ENCODE measurements around the gene MELTF.

GRCh38 chr3:197021729-197022404 is 7.8 kb downstream of the MELTF start:
- TF ChIP-seq PATZ1 (CRISPR knock-in tag; IDR thresholded peaks at IDR 0.05; ENCODE audit: borderline replicate concordance) = no peak
- TF ChIP-seq TOX (CRISPR knock-in tag; IDR thresholded peaks at IDR 0.05; ENCODE audit: borderline replicate concordance) = no peak
- TF ChIP-seq ZFP3 (CRISPR knock-in tag; IDR thresholded peaks at IDR 0.05) = no peak
- no peak for TF ChIP-seq OSR1 (CRISPR knock-in tag; IDR thresholded peaks at IDR 0.05)
- no peak for TF ChIP-seq ZNF8 (CRISPR knock-in tag; IDR thresholded peaks at IDR 0.05)
- no peak for TF ChIP-seq ESRRG (CRISPR knock-in tag; IDR thresholded peaks at IDR 0.05)
- TF ChIP-seq BACH2 (CRISPR knock-in tag; IDR thresholded peaks at IDR 0.05; ENCODE audit: borderline replicate concordance) = no peak
- no peak for TF ChIP-seq SNAI2 (CRISPR knock-in tag; IDR thresholded peaks at IDR 0.05)
- TF ChIP-seq TCF4 (CRISPR knock-in tag; IDR thresholded peaks at IDR 0.05; ENCODE audit: borderline replicate concordance) = no peak
- no peak for TF ChIP-seq ZNF565 (CRISPR knock-in tag; conservative IDR thresholded peaks at IDR 0.05; ENCODE audit: low read depth)
- no peak for TF ChIP-seq PPARA (CRISPR knock-in tag; IDR thresholded peaks at IDR 0.05; ENCODE audit: borderline replicate concordance)
- TF ChIP-seq CSRNP3 (CRISPR knock-in tag; IDR thresholded peaks at IDR 0.05) = no peak
